ENCODE measurements around the gene KCNE3.

KCNE3 gene

DNA sequence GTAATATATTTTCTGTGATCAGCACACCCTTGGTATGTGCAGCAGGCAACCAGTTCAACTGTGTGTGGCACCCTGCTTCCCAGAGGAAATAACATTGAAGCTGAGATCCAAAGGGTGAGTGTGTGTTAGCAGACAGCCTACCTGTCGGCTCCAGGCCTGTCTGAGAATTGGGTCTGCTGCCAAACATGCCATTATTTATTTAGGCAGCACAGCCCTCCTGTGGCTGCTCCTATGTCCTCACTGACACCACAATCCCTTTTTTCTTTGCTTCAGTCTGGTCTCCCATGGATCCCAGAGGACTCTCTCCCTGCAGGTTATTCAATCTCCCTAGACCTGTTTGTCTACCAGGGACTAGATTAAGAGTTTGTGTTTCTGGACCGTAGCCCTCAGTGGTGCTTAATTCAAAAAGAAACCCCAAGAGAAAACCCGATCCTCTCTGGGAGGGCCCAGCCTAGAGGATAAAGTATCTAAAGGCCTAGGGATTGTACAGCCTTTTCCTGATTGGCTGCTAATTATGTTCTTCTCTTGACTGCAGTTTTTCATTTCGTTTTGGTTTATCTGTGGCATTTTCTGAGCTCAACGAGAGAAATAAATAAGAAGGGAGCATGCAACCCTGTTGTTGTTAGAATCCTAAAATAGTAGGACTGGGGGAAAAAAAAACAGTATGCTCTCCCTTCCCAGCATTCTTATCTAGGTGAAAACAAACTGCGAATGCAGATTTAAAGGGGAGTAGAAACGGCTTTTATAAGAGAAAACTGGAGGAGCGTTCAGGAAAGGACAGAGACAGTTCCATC lies 24.1 kb downstream of the KCNE3 start:
- TF ChIP-seq, protein P1, sequence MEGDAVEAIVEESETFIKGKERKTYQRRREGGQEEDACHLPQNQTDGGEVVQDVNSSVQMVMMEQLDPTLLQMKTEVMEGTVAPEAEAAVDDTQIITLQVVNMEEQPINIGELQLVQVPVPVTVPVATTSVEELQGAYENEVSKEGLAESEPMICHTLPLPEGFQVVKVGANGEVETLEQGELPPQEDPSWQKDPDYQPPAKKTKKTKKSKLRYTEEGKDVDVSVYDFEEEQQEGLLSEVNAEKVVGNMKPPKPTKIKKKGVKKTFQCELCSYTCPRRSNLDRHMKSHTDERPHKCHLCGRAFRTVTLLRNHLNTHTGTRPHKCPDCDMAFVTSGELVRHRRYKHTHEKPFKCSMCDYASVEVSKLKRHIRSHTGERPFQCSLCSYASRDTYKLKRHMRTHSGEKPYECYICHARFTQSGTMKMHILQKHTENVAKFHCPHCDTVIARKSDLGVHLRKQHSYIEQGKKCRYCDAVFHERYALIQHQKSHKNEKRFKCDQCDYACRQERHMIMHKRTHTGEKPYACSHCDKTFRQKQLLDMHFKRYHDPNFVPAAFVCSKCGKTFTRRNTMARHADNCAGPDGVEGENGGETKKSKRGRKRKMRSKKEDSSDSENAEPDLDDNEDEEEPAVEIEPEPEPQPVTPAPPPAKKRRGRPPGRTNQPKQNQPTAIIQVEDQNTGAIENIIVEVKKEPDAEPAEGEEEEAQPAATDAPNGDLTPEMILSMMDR (conservative IDR thresholded peaks at IDR 0.05), result peak; percentile 81
- TF ChIP-seq ZFX (IDR thresholded peaks at IDR 0.05), result no peak
- H3K27ac ChIP-seq, result peak overlapping the region; percentile 18; the same call in 1 of the 2 replicates

DNA sequence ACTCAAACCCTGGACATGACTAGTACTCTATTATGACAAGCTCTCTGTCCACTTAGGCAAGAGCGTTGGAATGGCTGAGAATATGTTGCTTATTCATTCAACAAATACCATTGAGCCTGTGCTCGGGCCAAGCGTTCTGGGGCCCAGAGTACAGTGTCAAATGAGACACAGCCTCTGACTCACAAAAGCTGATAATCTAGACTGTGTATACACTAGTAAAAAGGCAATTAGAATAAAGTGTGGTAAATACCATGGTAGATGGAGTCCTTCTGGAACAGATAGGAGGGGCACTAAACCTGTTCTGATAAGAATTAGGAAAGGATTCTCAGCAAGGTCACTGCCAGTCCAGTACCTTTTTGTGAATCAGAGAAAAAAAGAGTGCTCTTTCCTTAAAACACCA lies 24.7 kb downstream of the KCNE3 start:
- TF ChIP-seq, protein P1 (conservative IDR thresholded peaks at IDR 0.05), result no peak
- TF ChIP-seq ZFX (IDR thresholded peaks at IDR 0.05), result no peak
- peak overlapping the region; percentile 18; the same call in 1 of the 2 replicates for H3K27ac ChIP-seq

DNA sequence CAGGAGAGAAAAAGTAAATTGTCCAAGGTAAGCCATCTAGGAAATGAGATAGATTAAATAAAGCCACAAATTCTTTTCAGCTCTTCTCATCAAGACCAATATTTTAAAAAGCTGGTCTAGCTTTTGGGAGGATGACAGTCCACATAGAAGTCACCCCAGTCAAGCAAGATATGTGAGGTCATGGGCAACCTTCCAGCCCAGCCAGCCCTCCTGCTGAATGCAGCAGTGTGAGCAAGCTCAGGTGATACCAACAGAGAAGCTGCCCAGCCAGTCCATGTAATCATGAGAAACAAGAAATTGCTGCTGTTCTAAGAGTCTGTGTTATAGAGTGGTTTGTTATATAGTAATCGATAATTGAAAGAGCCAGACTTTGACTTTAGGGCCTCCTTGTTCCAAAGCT lies 28.7 kb downstream of the KCNE3 start:
- no peak overlapping the region for H3K27ac ChIP-seq
- TF ChIP-seq, protein P1 (conservative IDR thresholded peaks at IDR 0.05), result no peak
- TF ChIP-seq ZFX (IDR thresholded peaks at IDR 0.05), result no peak

DNA sequence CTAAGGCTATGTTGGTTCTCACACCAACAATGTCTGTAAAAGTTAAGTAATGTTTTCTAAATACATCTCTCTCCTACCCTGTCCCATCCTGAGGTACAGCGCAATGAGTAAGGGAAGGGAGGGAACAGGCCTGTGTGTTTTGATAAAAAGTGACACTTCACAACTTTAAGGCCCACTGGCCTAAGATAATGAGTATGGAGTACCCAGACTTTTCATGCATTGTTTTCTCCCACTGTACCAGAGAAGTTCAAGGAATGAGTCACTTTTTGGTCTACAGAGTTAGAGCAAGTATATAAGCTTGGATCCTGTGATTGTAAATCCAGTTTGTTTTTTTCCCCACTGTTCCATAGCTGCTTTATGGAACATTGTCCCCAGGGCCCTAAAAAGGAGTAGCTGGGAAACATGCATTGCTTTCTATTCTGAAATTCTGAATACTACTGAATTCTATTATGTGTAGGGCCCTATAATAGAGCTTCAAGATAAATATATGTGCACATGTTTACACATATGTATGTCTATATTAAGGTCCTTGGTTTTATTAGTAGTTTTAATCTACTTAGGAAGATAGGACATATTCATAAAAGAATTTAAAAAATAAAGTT lies 29.8 kb downstream of the KCNE3 start:
- TF ChIP-seq, protein P1 (conservative IDR thresholded peaks at IDR 0.05), result no peak
- no peak for TF ChIP-seq ZFX (IDR thresholded peaks at IDR 0.05)
- no peak overlapping the region for H3K27ac ChIP-seq

DNA sequence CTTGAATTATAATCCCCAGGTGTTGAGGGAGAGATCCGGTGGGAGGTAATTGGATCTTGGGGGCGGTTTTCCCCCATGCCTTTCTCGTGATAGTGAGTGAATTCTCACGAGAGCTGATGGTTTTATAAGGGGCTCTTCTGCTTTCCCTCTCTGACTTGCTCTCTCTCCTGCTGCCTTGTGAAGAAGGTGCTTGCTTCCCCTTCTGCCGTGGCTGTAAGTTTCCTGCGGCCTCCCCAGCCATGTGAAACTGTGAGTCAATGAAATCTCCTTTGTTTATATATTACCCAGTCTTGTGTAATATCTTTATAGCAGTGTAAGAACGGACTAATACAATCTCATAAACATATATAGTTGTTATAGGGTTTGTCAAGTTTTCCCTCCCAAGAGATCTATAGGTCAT lies 32.8 kb downstream of the KCNE3 start:
- no peak for TF ChIP-seq ZFX (IDR thresholded peaks at IDR 0.05)
- TF ChIP-seq, protein P1 (conservative IDR thresholded peaks at IDR 0.05), result no peak
- no peak overlapping the region for H3K27ac ChIP-seq

DNA sequence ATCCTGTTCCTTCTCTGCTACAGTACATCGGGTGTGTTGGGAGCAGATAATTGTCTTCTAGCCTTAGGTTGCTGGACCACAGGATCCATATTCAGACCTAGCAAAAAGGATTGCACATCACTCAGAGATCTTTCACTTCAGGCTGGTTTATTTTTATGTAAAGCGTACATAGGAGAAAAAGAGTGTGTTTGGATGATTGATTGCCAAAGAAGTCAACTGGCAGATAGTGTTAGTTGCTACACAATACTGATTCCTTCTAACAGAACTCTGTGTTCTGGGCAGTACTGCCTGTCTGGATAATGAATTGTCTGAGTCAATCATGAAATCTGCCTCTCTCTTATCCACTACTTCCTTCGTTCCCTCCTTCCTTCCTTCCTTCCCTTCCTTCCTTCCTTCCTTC lies 38.1 kb downstream of the KCNE3 start:
- no peak for TF ChIP-seq ZFX (IDR thresholded peaks at IDR 0.05)
- TF ChIP-seq, protein P1 (conservative IDR thresholded peaks at IDR 0.05), result no peak
- H3K27ac ChIP-seq, result no peak overlapping the region

DNA sequence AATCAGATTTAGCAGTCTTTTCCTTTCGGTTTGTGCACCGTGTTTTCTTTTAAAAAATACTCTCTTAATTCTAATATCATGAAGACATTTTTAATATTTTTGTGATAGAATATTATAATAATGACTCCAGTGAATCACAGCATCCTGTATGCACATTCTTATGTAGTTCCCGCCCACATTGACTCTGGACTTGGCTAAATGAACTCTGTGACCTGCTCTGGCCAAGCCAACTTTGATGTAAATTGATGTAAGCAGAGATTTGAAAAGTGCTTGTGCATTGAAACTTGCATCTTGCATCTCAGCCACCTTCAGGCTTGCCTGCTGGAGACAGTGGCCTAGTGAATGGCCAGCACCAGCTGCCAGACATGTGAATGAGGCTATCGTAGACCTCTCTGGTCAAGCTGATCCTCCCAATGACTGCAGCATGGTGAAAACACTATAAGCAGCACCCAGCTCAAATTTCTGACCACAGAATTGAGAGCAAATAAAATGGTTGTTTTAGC lies 39.9 kb downstream of the KCNE3 start:
- TF ChIP-seq ZFX (IDR thresholded peaks at IDR 0.05), result no peak
- TF ChIP-seq, protein P1 (conservative IDR thresholded peaks at IDR 0.05), result no peak

More for the DNA sequence above, 39.9 kb downstream of the KCNE3 start:
- H3K27ac ChIP-seq, result no peak overlapping the region

All from C4-2B (cell line).